GM18909 (cell line): Measurements from ENCODE around the gene QDPR.
"Not testable (repeated sequence)": the region's sequence is repeated elsewhere in the genome, so short reads cannot be mapped to it uniquely, and the experiment has no call there.

Source experiments
- ATAC-seq: cut with Tn5 transposase; IDR thresholded peaks from one replicate; pipeline ENCODE4 v1.9.1; 2021; ENCODE audit warnings: mild to moderate bottlenecking; ENCODE audit not compliant: unreplicated experiment, poor library complexity

QDPR gene

GRCh38 chr4:17511950-17512795, at the start of gene QDPR:
TSS of gene QDPR (minus strand) at chr4:17512090. CDS start at chr4:17512054, 36 bp downstream.
- ATAC-seq: peak; percentile 97

- ATAC-seq: no peak
These were observed 49.5 kb upstream of the QDPR start for GRCh38 chr4:17561195-17561909.

- no peak for ATAC-seq
These were observed 48.3 kb upstream of the QDPR start for GRCh38 chr4:17560065-17560673.

GRCh38 chr4:17559709-17560048, 47.8 kb upstream of the QDPR start:
- ATAC-seq: no peak

- ATAC-seq: no peak
These were observed 47.2 kb upstream of the QDPR start for GRCh38 chr4:17558941-17559708.

GRCh38 chr4:17557880-17558279, 46.0 kb upstream of the QDPR start:
- ATAC-seq: no peak

GRCh38 chr4:17556498-17556897, 44.6 kb upstream of the QDPR start:
- no peak for ATAC-seq

GRCh38 chr4:17554568-17554967, 42.7 kb upstream of the QDPR start:
- ATAC-seq: no peak

- no peak for ATAC-seq
These were observed 40.5 kb upstream of the QDPR start for GRCh38 chr4:17552427-17552826.

GRCh38 chr4:17550549-17550948, 38.7 kb upstream of the QDPR start:
- ATAC-seq: no peak

- no peak for ATAC-seq
These were observed 34.8 kb upstream of the QDPR start for GRCh38 chr4:17546678-17547077.

- ATAC-seq: no peak
These were observed 34.3 kb upstream of the QDPR start for GRCh38 chr4:17546222-17546621.

GRCh38 chr4:17545374-17546140, 33.7 kb upstream of the QDPR start:
- ATAC-seq: no peak

GRCh38 chr4:17544831-17545234, 32.9 kb upstream of the QDPR start:
- no peak for ATAC-seq

- no peak for ATAC-seq
These were observed 32.3 kb upstream of the QDPR start for GRCh38 chr4:17544205-17544604.

GRCh38 chr4:17537060-17537459, 25.2 kb upstream of the QDPR start:
- not testable (repeated sequence) for ATAC-seq

GRCh38 chr4:17535906-17536305, 24.0 kb upstream of the QDPR start:
- no peak for ATAC-seq

- no peak for ATAC-seq
These were observed 23.4 kb upstream of the QDPR start for GRCh38 chr4:17535242-17535641.

GRCh38 chr4:17534705-17535104, 22.8 kb upstream of the QDPR start:
- ATAC-seq: no peak
